A549 (cell line): Measurements from ENCODE around the gene C17orf78. TPM values are rescaled to one million over a fixed set of nuclear protein-coding genes. Genes with fewer than 3 reads are reported as not detected.

Experiments used
- ATAC-seq, 2 experiments: fragments of 200-7000 bp in 1 of 2; fragments of >200 bp in 1 of 2; cut with Nextera tagmentation in 1 of 2; cut with Tn5 transposase in 1 of 2; 3 replicates each; pipeline versions ENCODE4 v1.8.0 to v1.9.1; 2018 to 2020; ENCODE audit warnings: mild to moderate bottlenecking in 1 of 2, moderate library complexity in 1 of 2
- CTCF ChIA-PET: fragments of 300-600 bp; sonication (Branson Sonifier 250); formaldehyde crosslinking; extraction: SDS; loops from one replicate; lab custom pipeline; 2021; ENCODE audit warnings: antibody characterized with exemption, inconsistent platforms; lab: Yijun Ruan, JAX
- POLR2A ChIA-PET: fragments of 350-600 bp; formaldehyde crosslinking; extraction: SDS; loops from one replicate; lab custom pipeline; 2021; ENCODE audit warnings: antibody characterized with exemption, inconsistent platforms; lab: Yijun Ruan, JAX
- DNase-seq, 2 experiments: peaks; one replicate each; pipeline versions ENCODE4 v3.0.0 to v3.0.0-alpha.2; 2011 to 2016; ENCODE audit warnings: low read depth in 1 of 2, low spot score in 1 of 2
- FAIRE-seq: peaks from 2 replicates; lab custom pipeline; 2011; peaks lifted over from hg19 to GRCh38; lab: Jason Lieb, UNC
- H3K27ac ChIP-seq, 2 experiments: fragments of >200 bp; sonication (Bioruptor Twin); formaldehyde crosslinking; 3 replicates each; pipeline ENCODE4 v1.5.1; 2016 to 2017
- H3K4me1 ChIP-seq: fragments of >200 bp; sonication (Bioruptor Twin); formaldehyde crosslinking; 3 replicates; pipeline ENCODE4 v1.6.1; 2016
- H3K4me2 ChIP-seq: fragments of >200 bp; sonication (Bioruptor Twin); formaldehyde crosslinking; 3 replicates; pipeline ENCODE4 v1.6.1; 2016
- H3K4me3 ChIP-seq: fragments of >200 bp; sonication (Bioruptor Twin); formaldehyde crosslinking; 3 replicates; pipeline ENCODE4 v1.5.1; 2016
- H3K9me3 ChIP-seq: fragments of >200 bp; sonication (Bioruptor Twin); formaldehyde crosslinking; 3 replicates; pipeline ENCODE4 v1.6.1; 2016
- BCL3 ChIP-seq: fragments of >200 bp; sonication (Bioruptor Twin); formaldehyde crosslinking; IDR thresholded peaks from 3 replicates; pipeline ENCODE4 v1.6.1; 2016
- CBX2 ChIP-seq: fragments of 200-600 bp; sonication (generic); IDR thresholded peaks from 2 replicates; pipeline ENCODE4 v1.6.1; 2016; ENCODE audit warnings: low read depth, mild to moderate bottlenecking, borderline replicate concordance
- CHD4 ChIP-seq: fragments of 200-600 bp; sonication (generic); IDR thresholded peaks from 2 replicates; pipeline ENCODE4 v1.6.1; 2016; ENCODE audit warnings: antibody characterized with exemption, mild to moderate bottlenecking, borderline replicate concordance
- E2F6 ChIP-seq: IDR thresholded peaks from 2 replicates; pipeline ENCODE4 v1.6.1; 2012; ENCODE audit warnings: low read depth, borderline replicate concordance
- EP300 ChIP-seq, 2 experiments: fragments of >200 bp; sonication (Bioruptor Twin); formaldehyde crosslinking; IDR thresholded peaks; 2 replicates in 1 of 2; 3 replicates in 1 of 2; pipeline ENCODE4 v1.6.1; 2016 to 2017
- GATA3 ChIP-seq: IDR thresholded peaks from 2 replicates; pipeline ENCODE4 v1.6.1; 2012; ENCODE audit warnings: borderline replicate concordance
- HDAC2 ChIP-seq: fragments of 200-600 bp; sonication (generic); IDR thresholded peaks from 2 replicates; pipeline ENCODE4 v1.6.1; 2016
- HES2 ChIP-seq: fragments of >200 bp; sonication (Bioruptor Twin); formaldehyde crosslinking; IDR thresholded peaks from 2 replicates; pipeline ENCODE4 v1.6.1; 2016
- HMGXB4 ChIP-seq: fragments of 250-450 bp; sonication (Bioruptor Pico); IDR thresholded peaks from 2 replicates; pipeline ENCODE4 v1.5.0; 2021; ENCODE audit warnings: mild to moderate bottlenecking, moderate library complexity, borderline replicate concordance
- HOXB5 ChIP-seq: fragments of 250-450 bp; sonication (Bioruptor Pico); IDR thresholded peaks from 2 replicates; pipeline ENCODE4 v1.5.0; 2020; ENCODE audit warnings: mild to moderate bottlenecking, moderate library complexity
- JUN ChIP-seq, 2 experiments: fragments of >200 bp; sonication (Bioruptor Twin); formaldehyde crosslinking; IDR thresholded peaks; 2 replicates in 1 of 2; 3 replicates in 1 of 2; pipeline ENCODE4 v1.6.1; 2016 to 2017
- KDM1A ChIP-seq: fragments of 200-600 bp; sonication (generic); IDR thresholded peaks from 2 replicates; pipeline ENCODE4 v1.6.1; 2016; ENCODE audit warnings: low read depth, mild to moderate bottlenecking
- MAFK ChIP-seq: fragments of 450-650 bp; IDR thresholded peaks from 2 replicates; pipeline ENCODE4 v1.6.1; 2014; ENCODE audit not compliant: partially characterized antibody
- MAX ChIP-seq: IDR thresholded peaks from 2 replicates; pipeline ENCODE4 v1.6.1; 2012
- MYC ChIP-seq: IDR thresholded peaks from 2 replicates; pipeline ENCODE4 v1.6.1; 2012; ENCODE audit warnings: mild to moderate bottlenecking, inconsistent platforms, low read length, improper control_type of control experiment, borderline replicate concordance
- PBX3 ChIP-seq: IDR thresholded peaks from 2 replicates; pipeline ENCODE4 v1.6.1; 2012
- RCOR1 ChIP-seq: fragments of 150-350 bp; IDR thresholded peaks from 2 replicates; pipeline ENCODE4 v1.6.1; 2014; ENCODE audit warnings: antibody characterized with exemption, low read length, low read depth
- RFX5 ChIP-seq: fragments of 450-650 bp; IDR thresholded peaks from 2 replicates; pipeline ENCODE4 v1.7.1; 2014; ENCODE audit warnings: antibody characterized with exemption, mild to moderate bottlenecking, moderate library complexity
- ZFP36 ChIP-seq: fragments of 450-650 bp; IDR thresholded peaks from 2 replicates; pipeline ENCODE4 v1.6.1; 2014; ENCODE audit warnings: borderline replicate concordance; ENCODE audit not compliant: partially characterized antibody
- ZNF302 ChIP-seq: fragments of 250-450 bp; sonication (Bioruptor Pico); IDR thresholded peaks from 2 replicates; pipeline ENCODE4 v1.9.0; 2021; ENCODE audit warnings: inconsistent platforms, mild to moderate bottlenecking, moderate library complexity
- ZSCAN20 ChIP-seq: fragments of 250-450 bp; sonication (Bioruptor Pico); IDR thresholded peaks from 2 replicates; pipeline ENCODE4 v1.8.0; 2022; ENCODE audit warnings: mild to moderate bottlenecking, moderate library complexity
- WGBS: methylation state at CpG from one replicate; pipeline ENCODE4 v1.1.6; 2017; ENCODE audit errors: missing lambda C conversion rate; 5-methylcytosine and 5-hydroxymethylcytosine counted together
- polyA plus RNA-seq, 4 experiments: library from polyadenylated mRNA; depleted of rRNA in 3 of 4; stranded (reverse); fragments of >200 nt; fragmentation: RNase III in 1 of 4; extraction: RNeasy Plus Mini Kit Qiagen cat#74134 plus additional on column Dnase treatment in 1 of 4; gene quantifications; 2 replicates in 3 of 4; 3 replicates in 1 of 4; pipeline ENCODE4 v1.2.3, GENCODE V29; 2011 to 2017

The C17orf78 gene
- polyA plus RNA-seq, 2 of the 4 experiments (the other 2 are of a cell fraction) = not detected

- CTCF ChIA-PET = interaction anchor here (1.0 to 4.7 kb wide), 2 partner anchors 34 to 38 kb away, joined by 3 to 25 read pairs; no protein-coding TSS in a partner anchor
- FAIRE-seq (no peak), ATAC-seq (peak; percentile 40 to 47; a peak in 3 of 6 replicates), DNase-seq (no peak)
- Histone ChIP-seq H3K9me3 (no peaks in the 10 kb centered on the region), H3K4me1 (peaks cover 17% of the 10 kb centered on the region), H3K4me2 (0 out of 3 replicates have a peak overlapping the region, but pooled peaks have one; percentile 4), H3K27ac (no peak overlapping the region; a peak in 1 of 6 replicates), H3K4me3 (no peak overlapping the region)
- 68% methylated on average over 3 of the region's 3 CpGs for WGBS
- POLR2A ChIA-PET = no interaction called here
- TF ChIP-seq MYC (no peak), MAFK (no peak), MAX (no peak), KDM1A (no peak), BCL3 (no peak)
These were observed 36.5 kb upstream of the C17orf78 start for GRCh38 chr17:37339321-37339720.

GRCh38 chr17:37340804-37341203, 35.0 kb upstream of the C17orf78 start:
- no peak for FAIRE-seq

GRCh38 chr17:37342589-37342988, 33.2 kb upstream of the C17orf78 start:
- ATAC-seq (no peak), FAIRE-seq (no peak), DNase-seq (no peak)
- ChIA-PET POLR2A (interaction anchor here (0.7 to 1.5 kb wide), 2 partner anchors 9 to 16 kb away, joined by 3 to 12 read pairs; no protein-coding TSS in a partner anchor), CTCF (interaction anchor here (0.5 to 4.7 kb wide), 5 partner anchors 31 to 307 kb away, joined by 3 to 25 read pairs (median 3); no protein-coding TSS in a partner anchor)
- Histone ChIP-seq H3K9me3 (peaks cover 7% of the 10 kb centered on the region; the same call in 1 of the 3 replicates), H3K27ac (no peak overlapping the region), H3K4me3 (no peak overlapping the region), H3K4me2 (no peak overlapping the region), H3K4me1 (peaks cover 17% of the 10 kb centered on the region)
- no peak for TF ChIP-seq ZFP36
- TF ChIP-seq JUN (IDR thresholded peaks at IDR 0.05) = no peak
- TF ChIP-seq RFX5 = no peak
- TF ChIP-seq RCOR1 = no peak
- no peak for TF ChIP-seq PBX3
- no peak for TF ChIP-seq HES2
- no peak for TF ChIP-seq HOXB5
- no peak for TF ChIP-seq ZSCAN20 (CRISPR knock-in tag)
- TF ChIP-seq CHD4 = no peak
- no peak for TF ChIP-seq CBX2
- no peak for TF ChIP-seq E2F6
- WGBS = 50% methylated on average over 2 of the region's 2 CpGs

More at GRCh38 chr17:37340804-37341203, 35.0 kb upstream of the C17orf78 start:
- no peak overlapping the region for H3K4me3 ChIP-seq
- no peak for DNase-seq
- no peak for TF ChIP-seq HDAC2
- TF ChIP-seq HMGXB4 (CRISPR knock-in tag) = no peak
- no peak for TF ChIP-seq CHD4
- TF ChIP-seq GATA3 = no peak
- TF ChIP-seq EP300 (IDR thresholded peaks at IDR 0.05) = no peak
- no peak for TF ChIP-seq ZNF302
- H3K4me1 ChIP-seq = peaks cover 17% of the 10 kb centered on the region
- H3K4me2 ChIP-seq = no peak overlapping the region
- no peak overlapping the region for H3K27ac ChIP-seq
- H3K9me3 ChIP-seq = no peaks in the 10 kb centered on the region
- ChIA-PET POLR2A (interaction anchor here (0.6 to 1.5 kb wide), 2 partner anchors 18 to 103 kb away, joined by 4 to 7 read pairs; no protein-coding TSS in a partner anchor), CTCF (interaction anchor here (0.6 to 4.7 kb wide), 3 partner anchors 9 to 54 kb away, joined by 3 to 25 read pairs (median 3); no protein-coding TSS in a partner anchor)
- ATAC-seq = no peak
- WGBS = 71% methylated on average over 2 of the region's 2 CpGs
